HT1080 (cell line): ENCODE measurements around the gene XIAP. TPM values are rescaled to one million over a fixed set of nuclear protein-coding genes. Genes with fewer than 3 reads are reported as not detected.
A peak's percentile ranks its signal among the peaks of the same experiment; 100 is the strongest.
"Not testable (repeated sequence)": the region's sequence is repeated elsewhere in the genome, so short reads cannot be mapped to it uniquely, and the experiment has no call there.

Experiments used
- DNase-seq: peaks from one replicate; pipeline ENCODE4 v3.0.0-alpha.2; 2015; ENCODE audit warnings: low read depth
- total RNA-seq: library from RNA; depleted of rRNA; stranded (reverse); fragments of >200 nt; shearing (Covaris generic); gene quantifications from 2 replicates; pipeline ENCODE4 v1.2.3, GENCODE V29; 2014

The XIAP gene
- total RNA-seq, 1 experiment from 2014 or later: 28.8 TPM

GRCh38 chrX:123873956-123874355 lies 14.1 kb downstream of the XIAP start:
- no peak for DNase-seq

- DNase-seq: no peak
These were observed 16.3 kb downstream of the XIAP start for GRCh38 chrX:123876177-123876576.

GRCh38 chrX:123876844-123877243 lies 17.0 kb downstream of the XIAP start:
- DNase-seq: no peak

GRCh38 chrX:123878252-123878721 lies 18.4 kb downstream of the XIAP start:
- no peak for DNase-seq

GRCh38 chrX:123881330-123881729 lies 21.5 kb downstream of the XIAP start:
- no peak for DNase-seq

GRCh38 chrX:123882391-123882790 lies 22.5 kb downstream of the XIAP start:
- DNase-seq: no peak

GRCh38 chrX:123884809-123885408 lies 25.1 kb downstream of the XIAP start:
- DNase-seq: peak; percentile 51

- DNase-seq: no peak
These were observed 39.8 kb downstream of the XIAP start for GRCh38 chrX:123899701-123900100.

- not testable (repeated sequence) for DNase-seq
These were observed 43.4 kb downstream of the XIAP start for GRCh38 chrX:123903261-123903660.

- no peak for DNase-seq
These were observed 45.5 kb downstream of the XIAP start for GRCh38 chrX:123905332-123905731.

GRCh38 chrX:123906557-123907316 lies 46.9 kb downstream of the XIAP start:
- no peak for DNase-seq

GRCh38 chrX:123909523-123909922 lies 49.7 kb downstream of the XIAP start:
- DNase-seq: no peak

- DNase-seq: no peak
These were observed 57.2 kb downstream of the XIAP start for GRCh38 chrX:123917069-123917468.

GRCh38 chrX:123918106-123918721 lies 58.4 kb downstream of the XIAP start:
- no peak for DNase-seq

GRCh38 chrX:123920105-123920785 lies 60.4 kb downstream of the XIAP start:
- peak; percentile 81 for DNase-seq

- DNase-seq: no peak
These were observed 63.4 kb downstream of the XIAP start for GRCh38 chrX:123923211-123923610.

- no peak for DNase-seq
These were observed 64.3 kb downstream of the XIAP start for GRCh38 chrX:123924186-123924585.

- no peak for DNase-seq
These were observed 68.0 kb downstream of the XIAP start for GRCh38 chrX:123927845-123928244.

- not testable (repeated sequence) for DNase-seq
These were observed 72.2 kb downstream of the XIAP start for GRCh38 chrX:123932055-123932454.

GRCh38 chrX:123943074-123943473 lies 83.2 kb downstream of the XIAP start:
- DNase-seq: no peak

- no peak for DNase-seq
These were observed 83.6 kb downstream of the XIAP start for GRCh38 chrX:123943488-123943887.

- DNase-seq: no peak
These were observed 90.0 kb downstream of the XIAP start for GRCh38 chrX:123949846-123950245.
